Ishikawa (cell line): ENCODE results near the gene PTBP3.

Source experiments
- CEBPB ChIP-seq: IDR thresholded peaks from 2 replicates; pipeline ENCODE4 v1.6.1; 2012
- CREB1 ChIP-seq: IDR thresholded peaks from 2 replicates; pipeline ENCODE4 v1.6.1; 2012; ENCODE audit warnings: low read depth
- EGR1 ChIP-seq: IDR thresholded peaks from 2 replicates; pipeline ENCODE4 v1.6.1; 2012
- EP300 ChIP-seq: IDR thresholded peaks from 2 replicates; pipeline ENCODE4 v1.6.1; 2012; ENCODE audit warnings: borderline replicate concordance
- FOXM1 ChIP-seq: IDR thresholded peaks from 2 replicates; pipeline ENCODE4 v1.6.1; 2012; ENCODE audit warnings: low read depth, borderline replicate concordance
- MAX ChIP-seq: IDR thresholded peaks from 2 replicates; pipeline ENCODE4 v1.6.1; 2012
- NFIC ChIP-seq: IDR thresholded peaks from 2 replicates; pipeline ENCODE4 v1.6.1; 2012
- RAD21 ChIP-seq: IDR thresholded peaks from 2 replicates; pipeline ENCODE4 v1.6.1; 2012; ENCODE audit warnings: low read depth
- REST ChIP-seq: IDR thresholded peaks from 2 replicates; pipeline ENCODE4 v1.6.1; 2012; ENCODE audit warnings: low read depth, mild to moderate bottlenecking
- TAF1 ChIP-seq: IDR thresholded peaks from 2 replicates; pipeline ENCODE4 v1.6.1; 2012; ENCODE audit warnings: low read depth, mild to moderate bottlenecking
- TCF12 ChIP-seq: IDR thresholded peaks from 2 replicates; pipeline ENCODE4 v1.6.1; 2012; ENCODE audit warnings: low read depth
- TEAD4 ChIP-seq: IDR thresholded peaks from 2 replicates; pipeline ENCODE4 v1.6.1; 2012
- USF1 ChIP-seq: IDR thresholded peaks from 2 replicates; pipeline ENCODE4 v1.6.1; 2012
- YY1 ChIP-seq: IDR thresholded peaks from 2 replicates; pipeline ENCODE4 v1.6.1; 2012; ENCODE audit warnings: low read depth
- ZBTB7A ChIP-seq: IDR thresholded peaks from 2 replicates; pipeline ENCODE4 v1.6.1; 2012; ENCODE audit warnings: low read depth

The PTBP3 gene

GRCh38 chr9:112224401-112225289 lies 108.8 kb downstream of the PTBP3 start:
- no peak for TF ChIP-seq MAX
- TF ChIP-seq YY1: no peak
- TF ChIP-seq RAD21: no peak
- TF ChIP-seq EGR1: no peak
- TF ChIP-seq CEBPB: no peak
- TF ChIP-seq EP300: no peak
- no peak for TF ChIP-seq TAF1
- no peak for TF ChIP-seq ZBTB7A
- no peak for TF ChIP-seq USF1
- TF ChIP-seq CREB1: no peak
- no peak for TF ChIP-seq REST
- no peak for TF ChIP-seq FOXM1
- no peak for TF ChIP-seq TEAD4
- TF ChIP-seq TCF12: no peak

- TF ChIP-seq ZBTB7A (no peak), USF1 (no peak), EGR1 (no peak), FOXM1 (no peak), CREB1 (no peak), TCF12 (no peak), TEAD4 (no peak), CEBPB (no peak), EP300 (no peak), NFIC (no peak), TAF1 (no peak), REST (no peak), RAD21 (no peak), MAX (no peak)
Observed at GRCh38 chr9:112218908-112219307, 114.5 kb downstream of the PTBP3 start.

GRCh38 chr9:112212926-112213325 lies 120.5 kb downstream of the PTBP3 start:
- TF ChIP-seq CEBPB (no peak), REST (no peak), USF1 (no peak), NFIC (no peak), TCF12 (no peak), ZBTB7A (no peak), MAX (no peak)

GRCh38 chr9:112207451-112207850 lies 126.0 kb downstream of the PTBP3 start:
- TF ChIP-seq CEBPB (no peak), CREB1 (no peak), MAX (no peak), TAF1 (no peak), FOXM1 (no peak), EP300 (no peak)
